Type B pancreatic cell (in vitro differentiated cells): ENCODE data around the gene MYG1. TPM values are rescaled to one million over a fixed set of nuclear protein-coding genes. Genes with fewer than 3 reads are reported as not detected.
A peak's percentile ranks its signal among the peaks of the same experiment; 100 is the strongest.

Experiments
- DNase-seq: peaks from one replicate; pipeline ENCODE4 v3.0.0; 2021; ENCODE audit warnings: mixed read lengths; ENCODE audit not compliant: unreplicated experiment; ENCODE audit errors: extremely low spot score
- H3K27ac Mint-ChIP-seq: 2 replicates; pipeline ENCODE4 v1.8.0; 2021; ENCODE audit warnings: mild to moderate bottlenecking, mixed read lengths
- H3K27me3 Mint-ChIP-seq: 2 replicates; pipeline ENCODE4 v1.8.0; 2021; ENCODE audit warnings: mixed read lengths
- H3K36me3 Mint-ChIP-seq: 2 replicates; pipeline ENCODE4 v1.8.0; 2021; ENCODE audit warnings: mixed read lengths
- H3K4me1 Mint-ChIP-seq: one replicate; pipeline ENCODE4 v1.8.0; 2021; ENCODE audit warnings: mixed read lengths; ENCODE audit not compliant: unreplicated experiment
- H3K4me3 Mint-ChIP-seq: 2 replicates; pipeline ENCODE4 v1.8.0; 2021; ENCODE audit warnings: mild to moderate bottlenecking, mixed read lengths
- H3K9me3 Mint-ChIP-seq: 2 replicates; pipeline ENCODE4 v1.8.0; 2021; ENCODE audit warnings: mixed read lengths
- total RNA-seq: library from RNA; stranded (reverse); gene quantifications from 2 replicates; pipeline ENCODE4 v1.2.1, GENCODE V29; 2021; ENCODE audit warnings: low replicate concordance
- TF ChIP-seq, protein P1 (sequence below): fragments of 200-600 bp; sonication (generic); conservative IDR thresholded peaks from 2 replicates; pipeline ENCODE4 v1.5.0; 2021; ENCODE audit warnings: antibody characterized with exemption, mild to moderate bottlenecking

Gene MYG1
- total RNA-seq, 1 donor from 2014 or later, result 58.6 TPM

DNA sequence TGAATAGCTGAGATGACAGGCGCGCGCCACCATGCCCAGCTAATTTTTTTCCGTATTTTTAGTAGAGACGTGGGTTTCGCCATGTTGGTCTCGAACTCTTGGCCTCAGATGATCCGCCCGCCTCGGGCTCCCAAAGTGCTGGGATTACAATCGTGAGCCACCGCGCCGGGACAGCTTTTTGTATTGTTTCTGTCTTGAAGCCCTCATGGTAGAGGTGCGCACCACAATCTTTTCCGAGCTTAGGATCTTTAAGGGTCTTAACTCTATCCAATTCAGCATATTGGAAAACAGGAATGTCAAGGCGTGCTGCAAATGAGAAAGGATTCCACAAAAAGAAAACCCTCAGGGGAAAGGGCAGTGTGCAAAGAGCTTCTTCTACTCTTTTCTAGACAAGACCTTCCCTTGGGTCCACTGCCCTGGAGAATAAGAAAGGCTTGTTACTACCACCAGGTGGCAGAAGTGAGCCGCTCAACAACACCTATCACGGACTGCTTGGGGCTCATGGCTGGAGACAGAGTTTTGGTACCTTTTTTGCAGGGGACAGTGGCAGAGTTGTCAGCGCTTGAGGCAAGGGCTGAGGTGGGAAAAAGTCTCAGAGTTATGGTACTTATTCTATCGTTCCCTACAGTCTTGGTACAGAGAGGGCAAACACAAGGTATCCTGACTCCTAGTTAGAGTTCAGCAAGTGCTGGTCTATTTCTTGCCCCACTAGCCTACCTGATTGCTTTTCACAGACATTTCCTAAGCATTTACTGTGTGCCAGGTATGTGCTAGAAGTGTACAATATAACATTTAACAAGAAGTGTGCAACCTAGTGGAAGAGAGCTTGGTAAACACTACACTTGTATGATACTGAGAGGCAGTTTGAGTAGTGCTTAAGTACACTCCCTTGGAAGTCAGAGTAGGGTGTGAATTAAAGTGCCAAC, 53.1 kb downstream of the MYG1 start:
- Mint-ChIP-seq H3K4me3 (no peak overlapping the region), H3K4me1 (peaks cover 12% of the 10 kb centered on the region), H3K9me3 (no peaks in the 10 kb centered on the region), H3K27me3 (no peaks in the 10 kb centered on the region), H3K27ac (peak overlapping the region; percentile 35), H3K36me3 (no peaks in the 10 kb centered on the region)
- peak; percentile 79 for DNase-seq
- TF ChIP-seq, protein P1, sequence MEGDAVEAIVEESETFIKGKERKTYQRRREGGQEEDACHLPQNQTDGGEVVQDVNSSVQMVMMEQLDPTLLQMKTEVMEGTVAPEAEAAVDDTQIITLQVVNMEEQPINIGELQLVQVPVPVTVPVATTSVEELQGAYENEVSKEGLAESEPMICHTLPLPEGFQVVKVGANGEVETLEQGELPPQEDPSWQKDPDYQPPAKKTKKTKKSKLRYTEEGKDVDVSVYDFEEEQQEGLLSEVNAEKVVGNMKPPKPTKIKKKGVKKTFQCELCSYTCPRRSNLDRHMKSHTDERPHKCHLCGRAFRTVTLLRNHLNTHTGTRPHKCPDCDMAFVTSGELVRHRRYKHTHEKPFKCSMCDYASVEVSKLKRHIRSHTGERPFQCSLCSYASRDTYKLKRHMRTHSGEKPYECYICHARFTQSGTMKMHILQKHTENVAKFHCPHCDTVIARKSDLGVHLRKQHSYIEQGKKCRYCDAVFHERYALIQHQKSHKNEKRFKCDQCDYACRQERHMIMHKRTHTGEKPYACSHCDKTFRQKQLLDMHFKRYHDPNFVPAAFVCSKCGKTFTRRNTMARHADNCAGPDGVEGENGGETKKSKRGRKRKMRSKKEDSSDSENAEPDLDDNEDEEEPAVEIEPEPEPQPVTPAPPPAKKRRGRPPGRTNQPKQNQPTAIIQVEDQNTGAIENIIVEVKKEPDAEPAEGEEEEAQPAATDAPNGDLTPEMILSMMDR, result peak; percentile 96

DNA sequence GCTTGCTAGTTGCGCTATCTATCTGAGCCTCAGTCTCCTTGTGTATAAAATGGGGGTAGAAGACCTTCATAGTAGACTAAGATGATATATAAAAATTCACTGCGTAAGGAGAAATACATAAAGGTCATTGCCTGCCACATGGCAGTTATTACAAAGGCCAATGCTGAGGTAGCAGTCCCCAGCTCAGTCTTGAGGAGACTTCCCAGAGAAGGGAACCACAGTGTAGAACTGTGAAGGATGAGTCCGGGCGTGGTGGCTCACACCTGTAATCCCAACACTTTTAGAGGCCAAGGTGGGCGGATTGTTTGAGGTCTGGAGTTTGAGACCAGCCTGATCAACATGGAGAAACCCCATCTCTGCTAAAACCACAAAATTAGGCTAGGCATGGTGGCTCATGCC, 53.8 kb downstream of the MYG1 start:
- no peak for DNase-seq
- no peaks in the 10 kb centered on the region for H3K36me3 Mint-ChIP-seq
- peaks cover 12% of the 10 kb centered on the region for H3K4me1 Mint-ChIP-seq
- H3K27me3 Mint-ChIP-seq, result no peaks in the 10 kb centered on the region
- H3K9me3 Mint-ChIP-seq, result no peaks in the 10 kb centered on the region
- H3K4me3 Mint-ChIP-seq, result no peak overlapping the region
- TF ChIP-seq, protein P1, result no peak
- H3K27ac Mint-ChIP-seq, result no peak overlapping the region

GRCh38 chr12:53355121-53355520, 55.6 kb downstream of the MYG1 start:
- Mint-ChIP-seq H3K36me3 (no peaks in the 10 kb centered on the region), H3K27ac (no peak overlapping the region), H3K9me3 (no peaks in the 10 kb centered on the region), H3K4me3 (no peak overlapping the region), H3K4me1 (peaks cover 12% of the 10 kb centered on the region), H3K27me3 (no peaks in the 10 kb centered on the region)
- DNase-seq, result no peak
- TF ChIP-seq, protein P1, result no peak

Other genes with a start within 250 kb of the MYG1 start
- 3.5 and 21.8 TPM in 2 replicates for gene TNS2, start 249.6 kb upstream of the MYG1 start, total RNA-seq
- 22.1 and 43.0 TPM in 2 replicates for gene SPRYD3, start 220.3 kb upstream of the MYG1 start, total RNA-seq
- gene IGFBP6, start 202.0 kb upstream of the MYG1 start, total RNA-seq, result 25.1 and 40.3 TPM in 2 replicates
- 0.97 and 1.9 TPM in 2 replicates for gene SOAT2, start 196.2 kb upstream of the MYG1 start, total RNA-seq
- gene ZNF740, start 119.0 kb upstream of the MYG1 start, total RNA-seq, result 49.2 and 72.2 TPM in 2 replicates
- gene CSAD, start 118.8 kb upstream of the MYG1 start, total RNA-seq, result 30.6 and 49.3 TPM in 2 replicates
- gene ITGB7, start 92.4 kb upstream of the MYG1 start, total RNA-seq, result 3.2 and 4.2 TPM in 2 replicates
- 74.5 and 89.9 TPM in 2 replicates for gene RARG, start 67.5 kb upstream of the MYG1 start, total RNA-seq
- gene ESPL1, start 31.4 kb upstream of the MYG1 start, total RNA-seq, result 35.1 and 50.0 TPM in 2 replicates
- 316 and 336 TPM in 2 replicates for gene PFDN5, start 4.2 kb upstream of the MYG1 start, total RNA-seq
- 54.7 and 75.4 TPM in 2 replicates for gene AAAS, start 21.9 kb downstream of the MYG1 start, total RNA-seq
- gene SP7, start 36.7 kb downstream of the MYG1 start, total RNA-seq, result 0.22 TPM in 1 of 2 replicates, not detected in the other
- gene SP1, start 80.5 kb downstream of the MYG1 start, total RNA-seq, result 82.9 and 99.5 TPM in 2 replicates
- 1.6 and 2.4 TPM in 2 replicates for gene AMHR2, start 124.2 kb downstream of the MYG1 start, total RNA-seq
- gene PRR13, start 142.0 kb downstream of the MYG1 start, total RNA-seq, result 88.1 and 142 TPM in 2 replicates
- 825 and 1,222 TPM in 2 replicates for gene PCBP2, start 152.4 kb downstream of the MYG1 start, total RNA-seq
- 10.6 and 31.6 TPM in 2 replicates for gene MAP3K12, start 199.8 kb downstream of the MYG1 start, total RNA-seq
- gene TARBP2, start 201.6 kb downstream of the MYG1 start, total RNA-seq, result 46.4 and 52.3 TPM in 2 replicates
- not detected in 2 replicates for gene NPFF, start 207.8 kb downstream of the MYG1 start, total RNA-seq